Activated CD8-positive, alpha-beta memory T cell treated with anti-CD3 and anti-CD28 coated beads for 1 hour (primary cell): ENCODE results near the gene AHNAK.

Experiments used
- DNase-seq, 2 donors: peaks; one replicate each; pipeline ENCODE4 v3.0.0-alpha.2; 2020; ENCODE audit warnings: low read depth in 1 of 2; ENCODE audit errors: extremely low read depth in 1 of 2

AHNAK gene

GRCh38 chr11:62538470-62539237 is 8.0 kb downstream of the AHNAK start:
- DNase-seq = no peak

- DNase-seq = no peak
These were observed 10.2 kb downstream of the AHNAK start for GRCh38 chr11:62536301-62536957.

- DNase-seq = no peak
These were observed 10.8 kb downstream of the AHNAK start for GRCh38 chr11:62535802-62536201.

- no peak for DNase-seq
These were observed 11.6 kb downstream of the AHNAK start for GRCh38 chr11:62534779-62535545.

GRCh38 chr11:62532096-62532495 is 14.5 kb downstream of the AHNAK start:
- no peak for DNase-seq

- DNase-seq = no peak
These were observed 29.8 kb downstream of the AHNAK start for GRCh38 chr11:62516736-62517371.

- no peak for DNase-seq
These were observed 32.5 kb downstream of the AHNAK start for GRCh38 chr11:62514151-62514550.

- no peak for DNase-seq
These were observed 33.0 kb downstream of the AHNAK start for GRCh38 chr11:62513626-62514025.

GRCh38 chr11:62512961-62513360 is 33.6 kb downstream of the AHNAK start:
- DNase-seq = no peak

- no peak for DNase-seq
These were observed 38.1 kb downstream of the AHNAK start for GRCh38 chr11:62508336-62509058.

GRCh38 chr11:62507125-62507422 is 39.5 kb downstream of the AHNAK start:
- no peak for DNase-seq

GRCh38 chr11:62506413-62507124 is 40.0 kb downstream of the AHNAK start:
- DNase-seq = no peak

GRCh38 chr11:62505440-62506091 is 41.0 kb downstream of the AHNAK start:
- DNase-seq = no peak

- no peak for DNase-seq
These were observed 41.6 kb downstream of the AHNAK start for GRCh38 chr11:62505059-62505439.

GRCh38 chr11:62504158-62504973 is 42.2 kb downstream of the AHNAK start:
- DNase-seq = no peak

GRCh38 chr11:62502030-62502730 is 44.4 kb downstream of the AHNAK start:
- DNase-seq = no peak

GRCh38 chr11:62501432-62501891 is 45.1 kb downstream of the AHNAK start:
- DNase-seq = no peak

GRCh38 chr11:62500650-62501030 is 46.0 kb downstream of the AHNAK start:
- DNase-seq = no peak
